HCT116 (cell line): Measurements from ENCODE around the gene CBFB.

Source experiments
- CEBPB ChIP-seq: IDR thresholded peaks from 2 replicates; pipeline ENCODE4 v1.6.1; 2012; ENCODE audit warnings: low read depth
- CTCF ChIP-seq, 3 experiments: fragments of 200-600 bp in 1 of 3; sonication (generic) in 1 of 3; IDR thresholded peaks in 2 of 3; conservative IDR thresholded peaks in 1 of 3; 2 replicates each; pipeline ENCODE4 v1.5.1; 2012 to 2017; ENCODE audit warnings: low read depth in 2 of 3, low read length in 2 of 3, antibody characterized with exemption in 1 of 3, borderline replicate concordance in 1 of 3, control low read depth in 1 of 3, mild to moderate bottlenecking in 1 of 3, mixed read lengths in 1 of 3, mixed run types in 1 of 3, moderate library complexity in 1 of 3; ENCODE audit not compliant: insufficient read depth in 1 of 3
- SIN3A ChIP-seq: IDR thresholded peaks from 2 replicates; pipeline ENCODE4 v1.6.1; 2012; ENCODE audit warnings: low read depth

DNA sequence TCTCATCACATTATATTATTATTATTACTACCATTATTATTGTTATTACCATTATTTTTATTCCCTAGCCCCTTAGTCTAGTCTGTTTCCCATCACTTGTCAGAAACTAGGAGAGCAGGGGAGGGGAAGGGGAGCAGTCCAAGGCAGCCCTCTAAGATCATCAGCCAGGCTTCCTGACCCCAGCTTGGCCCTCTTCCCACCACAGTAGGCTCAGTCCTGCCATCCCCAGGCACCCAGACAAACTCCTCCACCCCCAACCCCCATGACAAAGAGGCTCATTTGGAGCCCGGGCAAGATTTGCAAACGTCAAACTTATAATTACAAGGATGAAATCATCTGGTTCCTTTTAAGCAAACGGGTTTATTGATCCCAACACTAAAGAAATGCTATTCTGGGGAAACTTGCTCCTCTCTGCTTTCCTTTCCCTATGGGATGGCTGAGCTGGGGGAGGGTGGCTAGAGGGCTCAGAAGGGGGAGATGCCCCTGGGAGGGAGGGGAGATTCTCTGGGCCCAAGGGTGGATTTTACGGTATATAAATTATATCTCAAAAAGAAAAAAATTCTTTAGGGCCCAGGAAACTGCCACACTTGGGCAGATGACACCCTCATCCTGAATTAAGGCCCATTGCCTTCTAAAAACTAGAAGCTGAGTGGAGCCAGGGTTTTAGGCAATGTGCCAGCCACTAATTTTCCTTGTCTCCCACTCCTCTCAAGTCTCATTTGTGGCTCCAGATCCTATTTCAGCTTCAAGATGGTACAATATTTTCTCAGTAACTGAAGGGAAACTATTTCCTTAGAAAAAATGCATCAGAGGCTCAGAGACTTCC, 4.4 kb upstream of the CBFB start:
- TF ChIP-seq CTCF (IDR thresholded peaks at IDR 0.05 in 2 of 3, conservative IDR thresholded peaks at IDR 0.05 in 1 of 3; ENCODE audit: borderline replicate concordance in 1 of 3, insufficient read depth in 1 of 3, low read depth in 2 of 3, low read length in 2 of 3) = no peak
- TF ChIP-seq CEBPB = no peak
- TF ChIP-seq SIN3A = no peak
